A549 (cell line): Measurements from ENCODE around the gene ASB18.

ENCODE experiments used
- CHD4 ChIP-seq: fragments of 200-600 bp; sonication (generic); IDR thresholded peaks from 2 replicates; pipeline ENCODE4 v1.6.1; 2016; ENCODE audit warnings: antibody characterized with exemption, mild to moderate bottlenecking, borderline replicate concordance
- CTCF ChIP-seq: fragments of >200 bp; sonication (Bioruptor Twin); formaldehyde crosslinking; IDR thresholded peaks from 3 replicates; pipeline ENCODE4 v1.5.1; 2016

DNA sequence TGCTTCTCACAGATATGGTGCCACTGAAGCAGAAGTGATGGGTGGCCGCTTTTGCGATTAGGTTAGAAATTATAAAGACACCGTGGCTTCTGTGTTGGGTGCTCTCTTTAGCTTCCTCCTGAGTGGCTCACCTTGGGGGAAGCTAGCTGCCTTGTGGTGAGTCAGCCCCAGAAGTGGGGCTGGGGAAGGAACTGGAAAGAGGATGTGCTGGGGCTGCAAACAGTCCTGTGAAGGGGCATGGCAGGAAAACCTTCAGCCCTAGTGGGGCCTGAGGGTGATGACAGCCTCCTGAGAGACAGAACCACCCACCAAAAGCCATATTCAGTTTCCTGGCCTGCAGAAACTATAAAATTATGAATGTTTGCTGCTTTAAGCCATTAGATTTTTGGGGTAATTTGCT is 8.9 kb upstream of the ASB18 start:
- no peak for TF ChIP-seq CTCF
- TF ChIP-seq CHD4: no peak
